ENCODE measurements around the gene SRPK2. TPM values are rescaled to one million over a fixed set of nuclear protein-coding genes. Genes with fewer than 3 reads are reported as not detected.

SRPK2 gene
- total and polyA plus RNA-seq, 2 of the 8 experiments (the other 6 are each of a cell fraction or from before 2014, with no cell fraction given): 10.0 to 47.1 TPM

DNA sequence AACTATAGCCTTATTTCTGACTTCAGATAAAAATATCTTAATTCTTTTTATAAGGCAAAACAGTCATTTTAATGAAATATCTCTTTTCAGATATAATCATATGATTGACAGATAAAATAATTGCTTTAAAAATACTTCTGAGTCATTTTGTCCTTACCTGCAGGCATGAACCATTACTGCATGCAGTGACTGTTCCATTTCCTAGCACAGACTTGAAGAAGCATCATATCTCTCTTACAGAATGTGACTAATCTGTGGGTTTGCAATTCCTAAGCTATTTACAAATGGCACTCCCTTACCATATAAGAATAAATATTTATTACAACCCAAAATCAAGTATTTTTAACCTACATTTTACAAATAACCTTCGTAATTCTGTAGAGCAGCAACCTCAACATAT lies 120.7 kb downstream of the SRPK2 start:
- H3K27ac ChIP-seq (ENCODE audit: low read depth, low read length): no peak overlapping the region
- no peak overlapping the region for H2BK20ac ChIP-seq (ENCODE audit: low read length)
- no peak overlapping the region for H2BK120ac ChIP-seq (replicated peaks; ENCODE audit: low read depth, low read length)
- no peak for FAIRE-seq
- H3K27me3 ChIP-seq (replicated peaks in 1 of 4; ENCODE audit: control insufficient read depth in 3 of 4, extremely low read depth in 1 of 4, insufficient read depth in 3 of 4, low read length in 3 of 4): no peaks in the 10 kb centered on the region
- no peak overlapping the region for H2BK5ac ChIP-seq (ENCODE audit: low read depth, low read length)
- H2BK15ac ChIP-seq (ENCODE audit: low read length): no peak overlapping the region
- no peak overlapping the region for H4K8ac ChIP-seq (ENCODE audit: extremely low read depth, insufficient read depth, low read length)
- H3K79me2 ChIP-seq (ENCODE audit: control insufficient read depth in 1 of 2, insufficient read depth in 2 of 2, low read length in 2 of 2): peaks cover 0 to 57% of the 10 kb centered on the region in 2 experiments; a peak in 2 of 4 replicates
- H2AK5ac ChIP-seq (ENCODE audit: low read depth, low read length): no peak overlapping the region
- H4K5ac ChIP-seq (ENCODE audit: insufficient read length, low read depth, low read length): no peak overlapping the region
- H3K14ac ChIP-seq (ENCODE audit: insufficient read length): no peak overlapping the region
- H3K56ac ChIP-seq (replicated peaks; ENCODE audit: insufficient read length, low read depth, low read length): no peak overlapping the region
- no peak for DNase-seq (ENCODE audit: low read depth in 1 of 2, low spot score in 2 of 2)
- WGBS, 2 experiments (ENCODE audit: extremely low coverage in 1 of 2, insufficient coverage in 1 of 2, insufficient read length in 1 of 2, insufficient replicate concordance in 2 of 2, low coverage in 1 of 2, low lambda C conversion rate in 2 of 2, missing lambda C conversion rate in 1 of 2): 91 to 100% methylated on average over 1 of the region's 1 CpG
- CTCF ChIA-PET (ENCODE audit: partially characterized antibody): interaction anchor here (0.6 to 1.0 kb wide), 3 partner anchors 10 to 98 kb away, joined by 3 read pairs; no protein-coding TSS in a partner anchor
- H3K4me2 ChIP-seq (ENCODE audit: insufficient read depth in 1 of 2, low read depth in 2 of 2, low read length in 2 of 2): no peak overlapping the region
- no peak overlapping the region for H3K4ac ChIP-seq (replicated peaks; ENCODE audit: insufficient read length, low read depth, low read length)
- H3K23me2 ChIP-seq (ENCODE audit: low read depth, low read length): no peaks in the 10 kb centered on the region
- no peak overlapping the region for H3K9ac ChIP-seq (replicated peaks in 1 of 4; ENCODE audit: extremely low read depth in 1 of 4, low read depth in 3 of 4, low read length in 3 of 4)
- H4K20me1 ChIP-seq (replicated peaks in 1 of 2; ENCODE audit: control insufficient read depth in 1 of 2, insufficient read depth in 2 of 2, low read length in 2 of 2): no peaks in the 10 kb centered on the region
- H3K18ac ChIP-seq (ENCODE audit: extremely low read depth, low read length): no peak overlapping the region
- POLR2A ChIA-PET (ENCODE audit: partially characterized antibody): interaction anchor here (0.6 kb wide), 1 partner anchor 1110 kb away, joined by 3 read pairs; no protein-coding TSS in a partner anchor
- no peak overlapping the region for H2BK12ac ChIP-seq (ENCODE audit: low read depth, low read length)
- no peaks in the 10 kb centered on the region for H3K36me3 ChIP-seq (ENCODE audit: control insufficient read depth in 2 of 4, insufficient read depth in 4 of 4, low read length in 3 of 4)
- no peaks in the 10 kb centered on the region for H3K79me1 ChIP-seq (ENCODE audit: low read depth, low read length)
- H3K4me3 ChIP-seq (ENCODE audit: extremely low read depth in 1 of 4, insufficient read depth in 2 of 4, low read depth in 3 of 4, low read length in 4 of 4): no peak overlapping the region
- H3K9me3 ChIP-seq (ENCODE audit: insufficient read depth in 2 of 2, low read depth in 1 of 2, low read length in 1 of 2): no peaks in the 10 kb centered on the region
- peaks cover 0 to 4% (median under 1%) of the 10 kb centered on the region in 4 experiments; a peak in 3 of 7 replicates for H3K4me1 ChIP-seq (replicated peaks in 1 of 4; ENCODE audit: control insufficient read depth in 3 of 4, insufficient read depth in 4 of 4, low read length in 3 of 4)
- H2AFZ ChIP-seq (ENCODE audit: low read length): no peak overlapping the region
- H4K91ac ChIP-seq (replicated peaks; ENCODE audit: insufficient read length, low read length): no peak overlapping the region
- TF ChIP-seq RFX5 (IDR thresholded peaks at IDR 0.05; ENCODE audit: borderline replicate concordance, low read depth, low read length) (no peak), KDM1A (IDR thresholded peaks at IDR 0.05; ENCODE audit: borderline replicate concordance, low read length) (no peak), EGR1 (IDR thresholded peaks at IDR 0.05; ENCODE audit: borderline replicate concordance, low read depth, low read length) (no peak), TAF7 (optimal IDR thresholded peaks at IDR 0.05; ENCODE audit: borderline replicate concordance, low read depth, low read length) (no peak), KDM5A (IDR thresholded peaks at IDR 0.05; ENCODE audit: low read length) (no peak), SRF (IDR thresholded peaks at IDR 0.05; ENCODE audit: low read depth, low read length) (no peak), RXRA (IDR thresholded peaks at IDR 0.05; ENCODE audit: insufficient read depth, low read depth, low read length) (no peak), TCF12 (IDR thresholded peaks at IDR 0.05; ENCODE audit: low read depth, low read length) (no peak)
- TF ChIP-seq, protein P1, sequence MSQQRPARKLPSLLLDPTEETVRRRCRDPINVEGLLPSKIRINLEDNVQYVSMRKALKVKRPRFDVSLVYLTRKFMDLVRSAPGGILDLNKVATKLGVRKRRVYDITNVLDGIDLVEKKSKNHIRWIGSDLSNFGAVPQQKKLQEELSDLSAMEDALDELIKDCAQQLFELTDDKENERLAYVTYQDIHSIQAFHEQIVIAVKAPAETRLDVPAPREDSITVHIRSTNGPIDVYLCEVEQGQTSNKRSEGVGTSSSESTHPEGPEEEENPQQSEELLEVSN (IDR thresholded peaks at IDR 0.05): no peak
- TF ChIP-seq, protein P2, sequence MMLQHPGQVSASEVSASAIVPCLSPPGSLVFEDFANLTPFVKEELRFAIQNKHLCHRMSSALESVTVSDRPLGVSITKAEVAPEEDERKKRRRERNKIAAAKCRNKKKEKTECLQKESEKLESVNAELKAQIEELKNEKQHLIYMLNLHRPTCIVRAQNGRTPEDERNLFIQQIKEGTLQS (IDR thresholded peaks at IDR 0.05; ENCODE audit: insufficient read depth, low read depth, low read length): no peak
- H3K23ac ChIP-seq (ENCODE audit: insufficient read length): no peak overlapping the region
